GM18951 (cell line): ENCODE data around the gene SLC44A1.

Source experiments
- POLR2A ChIP-seq: IDR thresholded peaks from 4 replicates; pipeline ENCODE4 v1.6.1; 2011; ENCODE audit warnings: mild to moderate bottlenecking; ENCODE audit not compliant: insufficient read length, insufficient read depth; ENCODE audit errors: extremely low read depth
- in situ Hi-C: fragments of 300-500 bp; cut with MboI; formaldehyde crosslinking; loops from one replicate; pipeline ENCODE4 v1.12.0; 2022; ENCODE audit warnings: low sequenced_read_pairs, mixed read lengths, inconsistent platforms; ENCODE audit not compliant: unreplicated experiment

The SLC44A1 gene

DNA sequence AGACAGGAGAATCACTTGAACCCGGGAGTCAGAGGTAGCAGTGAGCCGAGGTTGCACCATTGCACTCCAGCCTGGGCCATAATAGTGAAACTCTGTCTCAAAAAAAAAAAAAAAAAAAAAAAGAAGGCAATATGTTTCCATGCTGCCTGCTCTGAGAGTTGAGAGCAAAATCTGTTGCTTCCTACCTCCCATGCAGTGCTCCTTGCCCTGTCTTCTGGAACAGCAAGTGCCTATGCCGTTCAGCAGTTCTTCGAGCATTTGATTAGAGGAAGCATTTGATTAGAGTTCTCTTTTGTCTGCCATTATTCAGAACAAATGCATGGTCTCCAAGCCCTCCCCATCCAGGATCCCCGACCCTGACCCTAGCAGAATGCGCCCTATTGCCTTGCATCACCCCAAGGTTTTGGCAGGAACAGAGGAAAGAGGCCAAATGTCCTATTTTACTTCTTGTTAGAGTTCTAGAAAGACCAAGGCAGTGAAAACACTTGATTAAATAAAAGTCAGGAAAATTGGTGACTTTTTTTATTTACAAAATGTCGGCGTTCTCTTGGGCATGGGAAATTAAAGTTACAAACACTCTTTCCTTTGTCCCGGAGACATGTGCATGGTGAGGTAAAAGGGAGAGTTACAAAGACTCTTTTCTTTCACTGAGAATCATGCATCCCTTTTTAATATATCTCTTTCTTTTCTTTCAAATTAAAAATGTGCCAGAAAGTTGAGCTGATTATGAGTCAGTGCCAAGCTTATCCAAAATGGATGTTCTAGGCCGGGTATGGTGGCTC is 175.6 kb downstream of the SLC44A1 start:
- in situ Hi-C loops = loop anchor here (10.0 to 25.0 kb wide), 3 partner anchors 265 to 633 kb away; no protein-coding TSS in a partner anchor

DNA sequence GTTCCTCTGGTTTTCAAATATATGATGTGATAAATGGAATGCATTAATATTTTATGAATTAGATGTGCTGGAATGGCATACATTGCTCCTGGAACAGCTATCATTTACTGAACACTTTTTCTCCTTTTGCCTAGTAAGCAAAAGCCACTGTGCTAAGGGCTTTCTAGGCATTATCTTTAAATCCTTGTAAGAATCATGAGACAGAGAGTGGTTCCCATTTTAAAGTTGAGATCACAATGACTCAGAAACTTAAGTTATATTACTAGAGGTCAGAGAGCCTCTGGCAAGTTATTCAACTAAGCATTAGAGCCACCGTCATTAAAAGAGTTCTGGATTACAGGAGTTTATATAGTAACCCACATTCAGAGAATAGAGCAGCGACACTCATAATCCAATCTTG is 176.7 kb downstream of the SLC44A1 start:
- TF ChIP-seq POLR2A = no peak
- in situ Hi-C loops = loop anchor here (25.0 kb wide), 1 partner anchor 634 kb away; no protein-coding TSS in a partner anchor

More for the DNA sequence above, 175.6 kb downstream of the SLC44A1 start:
- TF ChIP-seq POLR2A = no peak

DNA sequence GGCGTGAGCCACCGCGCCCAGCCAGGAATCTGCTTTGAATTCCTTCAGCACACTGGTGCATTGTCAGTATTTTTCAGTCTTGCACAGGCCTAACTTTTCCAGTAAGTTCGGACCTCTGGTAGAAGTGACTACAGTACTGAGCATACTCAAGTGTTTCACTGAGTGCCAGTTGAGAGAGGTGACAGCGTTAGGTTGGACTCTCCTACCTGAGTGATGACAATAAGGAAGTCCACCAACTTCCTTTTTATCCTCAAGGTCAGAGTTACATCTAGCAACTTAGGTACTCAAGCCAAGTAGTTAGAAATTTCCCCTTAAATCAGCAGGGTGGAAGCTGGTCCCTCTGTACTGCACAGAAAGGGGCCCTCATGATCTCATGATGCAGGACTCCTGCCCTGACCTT is 177.4 kb downstream of the SLC44A1 start:
- TF ChIP-seq POLR2A = no peak
- in situ Hi-C loops = loop anchor here (25.0 kb wide), 1 partner anchor 635 kb away; no protein-coding TSS in a partner anchor

DNA sequence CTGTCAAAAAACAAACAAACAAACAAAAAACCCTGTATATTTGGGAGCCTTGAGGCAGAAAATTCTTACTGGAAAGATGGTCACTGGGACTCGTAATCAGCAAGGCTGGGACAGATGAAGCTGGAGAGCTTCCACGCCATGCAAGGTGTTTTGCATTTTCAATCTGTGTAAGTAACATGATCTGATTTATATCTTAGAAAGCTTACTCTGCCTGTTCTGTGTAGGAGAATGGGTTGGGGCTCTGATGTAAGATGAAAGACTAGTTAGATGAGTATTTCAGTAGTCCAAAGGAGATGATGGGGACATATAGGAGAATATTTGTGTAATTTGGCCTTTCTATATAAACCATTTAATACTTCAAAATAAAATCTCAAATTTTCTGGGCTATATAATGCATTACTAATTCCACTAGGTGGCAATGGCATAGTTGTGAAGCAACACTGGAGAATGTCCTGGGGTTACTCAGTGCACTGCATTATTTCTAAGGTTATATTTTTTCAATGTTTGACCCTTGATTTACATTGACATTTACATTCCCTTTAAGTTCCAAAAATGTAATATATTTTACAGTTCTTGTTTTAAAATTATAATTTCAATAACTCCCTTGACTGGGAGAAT is 181.5 kb downstream of the SLC44A1 start:
- in situ Hi-C loops = loop anchor here (25.0 kb wide), 1 partner anchor 286 kb away; no protein-coding TSS in a partner anchor
- no peak for TF ChIP-seq POLR2A

DNA sequence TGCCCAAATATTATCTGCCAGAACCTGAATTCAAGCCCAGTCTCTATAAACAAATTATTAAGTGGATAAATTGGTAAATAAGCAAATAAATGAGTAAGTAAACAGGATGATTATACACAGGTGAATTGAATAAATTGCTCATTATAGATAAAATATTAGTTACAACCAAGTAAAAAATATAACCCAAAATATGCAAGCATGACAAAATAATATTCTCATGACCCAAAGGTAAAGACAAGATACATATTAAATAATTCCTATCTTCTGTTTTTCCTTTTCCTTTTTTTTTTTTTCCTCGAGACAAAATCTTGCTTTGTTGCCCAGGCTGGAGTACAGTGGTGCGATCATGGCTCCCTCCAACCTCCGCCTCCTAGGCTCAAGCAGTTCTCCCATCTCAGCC is 182.2 kb downstream of the SLC44A1 start:
- in situ Hi-C loops = loop anchor here (25.0 kb wide), 1 partner anchor 286 kb away; no protein-coding TSS in a partner anchor
- no peak for TF ChIP-seq POLR2A

DNA sequence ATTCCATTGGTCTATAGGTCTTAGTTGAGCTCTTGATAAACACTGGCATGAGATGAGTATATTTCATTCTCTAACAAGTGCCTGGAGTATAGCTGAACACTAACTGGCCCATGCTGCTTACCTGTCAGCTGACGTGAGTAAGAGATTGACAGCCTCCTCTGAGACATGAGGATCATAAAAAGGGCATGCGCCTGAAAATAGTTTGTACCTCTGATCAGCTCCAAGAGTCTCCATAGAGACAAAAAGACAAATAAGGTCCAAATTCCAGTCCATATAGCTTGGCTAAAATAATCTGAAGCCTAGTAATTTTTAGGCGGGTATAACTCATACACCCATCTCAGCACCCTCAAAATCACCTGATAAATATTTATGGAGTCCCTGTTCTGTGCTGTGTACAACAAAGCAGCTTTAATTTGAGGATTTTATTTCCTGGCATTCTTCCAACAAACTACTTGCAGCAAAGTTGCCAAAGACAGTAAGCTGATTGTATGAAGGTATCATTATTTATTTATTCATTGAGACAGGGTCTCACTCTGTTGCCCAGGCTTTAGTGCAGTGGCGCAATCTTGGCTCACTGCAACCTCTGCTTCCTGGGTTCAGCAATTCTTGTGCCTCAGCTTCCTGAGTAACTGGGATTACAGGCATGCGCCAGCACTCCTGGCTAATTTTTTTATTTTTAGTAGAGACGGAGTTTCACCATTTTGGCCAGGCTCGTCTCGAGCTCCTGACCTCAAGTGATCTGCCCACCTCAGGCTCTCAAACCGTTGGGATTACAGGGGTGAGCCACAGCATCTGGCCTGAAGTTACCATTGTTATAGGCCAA is 187.2 kb downstream of the SLC44A1 start:
- no peak for TF ChIP-seq POLR2A
- in situ Hi-C loops = loop anchor here (25.0 kb wide), 1 partner anchor 281 kb away; no protein-coding TSS in a partner anchor

DNA sequence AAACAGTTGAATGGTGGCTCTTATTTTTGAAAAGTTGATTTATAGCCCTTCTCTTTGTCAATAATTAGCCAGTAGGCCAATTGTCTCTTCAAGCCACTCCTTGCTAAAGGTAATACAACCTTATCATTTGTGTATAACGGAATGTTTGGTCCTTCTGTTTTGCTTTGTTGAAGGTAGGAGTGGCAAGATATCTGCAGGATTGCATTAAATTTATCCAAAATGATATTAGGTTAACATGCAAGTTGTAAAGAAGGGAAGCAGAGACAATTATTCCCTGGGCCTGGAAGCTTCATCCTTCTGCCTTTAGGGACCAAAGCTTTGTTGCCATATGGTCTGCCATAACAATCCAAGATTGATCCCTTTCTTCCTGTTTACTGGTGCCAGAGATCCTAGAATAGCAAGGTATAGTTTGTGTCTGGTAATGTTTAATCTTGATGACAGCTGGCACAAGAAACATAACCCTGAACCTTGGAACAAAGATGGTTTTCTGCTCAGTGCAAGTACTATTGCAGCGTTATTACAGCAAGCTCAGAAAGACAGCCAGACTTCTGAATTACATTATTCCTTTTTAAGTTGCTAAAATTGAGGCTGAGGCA is 187.9 kb downstream of the SLC44A1 start:
- TF ChIP-seq POLR2A = no peak
- in situ Hi-C loops = loop anchor here (25.0 kb wide), 1 partner anchor 280 kb away; no protein-coding TSS in a partner anchor

DNA sequence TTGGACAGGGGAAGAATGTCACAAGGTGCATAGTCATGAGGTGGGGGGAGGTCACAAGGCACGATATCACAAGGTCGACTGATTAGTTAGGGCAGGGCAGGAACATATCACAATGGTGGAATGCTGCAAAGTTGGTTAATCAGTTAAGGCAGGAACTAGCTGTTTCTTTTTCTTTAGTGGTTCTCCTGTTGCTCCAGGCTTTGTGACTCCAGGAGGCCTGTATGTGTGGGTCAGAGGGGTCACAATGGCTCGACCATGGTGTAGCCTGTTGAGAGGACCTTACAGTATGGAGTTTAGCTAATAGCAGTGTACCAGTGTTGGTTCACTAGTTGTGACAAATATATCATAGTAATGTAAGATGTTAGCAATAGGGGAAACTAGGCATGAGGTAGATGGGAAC is 191.0 kb downstream of the SLC44A1 start:
- no peak for TF ChIP-seq POLR2A
- in situ Hi-C loops = loop anchor here (25.0 kb wide), 1 partner anchor 277 kb away; no protein-coding TSS in a partner anchor

DNA sequence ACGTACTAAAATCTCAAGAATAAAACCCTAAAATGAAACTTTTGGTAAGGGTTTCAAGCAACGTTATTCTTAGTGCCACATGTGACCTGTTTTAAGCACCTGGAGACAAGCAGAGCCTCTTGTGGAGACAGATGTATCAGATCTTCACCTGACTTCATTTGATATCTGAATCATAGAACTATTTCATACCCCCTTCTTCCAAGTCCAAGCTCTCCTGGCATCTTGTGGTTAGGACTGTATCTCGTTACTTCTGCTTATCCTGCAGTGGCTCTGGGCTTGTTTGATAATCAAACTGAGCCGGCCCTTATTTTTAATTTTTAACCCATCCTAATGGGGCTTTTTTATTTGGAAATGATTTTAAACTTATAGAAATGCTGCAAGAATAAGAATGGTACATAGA is 192.3 kb downstream of the SLC44A1 start:
- in situ Hi-C loops = loop anchor here (25.0 kb wide), 1 partner anchor 276 kb away; no protein-coding TSS in a partner anchor
- TF ChIP-seq POLR2A = no peak

DNA sequence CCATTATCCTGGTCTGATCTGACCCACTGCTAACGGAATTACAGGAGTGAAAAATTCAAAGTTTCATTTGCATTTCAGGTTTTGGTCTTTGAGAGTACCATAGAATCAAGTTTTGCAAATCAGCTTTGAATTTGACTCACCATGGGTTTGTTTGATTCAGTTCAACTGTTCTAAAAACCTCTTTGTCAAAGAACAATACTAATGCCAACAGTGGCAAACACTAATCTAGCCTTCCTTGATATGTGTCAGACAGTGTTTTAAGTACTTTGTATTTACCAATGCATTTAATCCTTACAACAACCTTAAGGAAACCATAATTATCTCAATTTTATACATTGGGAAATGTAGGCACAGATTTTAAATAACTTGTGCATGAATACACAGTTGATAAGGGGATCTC is 193.3 kb downstream of the SLC44A1 start:
- TF ChIP-seq POLR2A = no peak
- in situ Hi-C loops = loop anchor here (25.0 kb wide), 1 partner anchor 275 kb away; no protein-coding TSS in a partner anchor

DNA sequence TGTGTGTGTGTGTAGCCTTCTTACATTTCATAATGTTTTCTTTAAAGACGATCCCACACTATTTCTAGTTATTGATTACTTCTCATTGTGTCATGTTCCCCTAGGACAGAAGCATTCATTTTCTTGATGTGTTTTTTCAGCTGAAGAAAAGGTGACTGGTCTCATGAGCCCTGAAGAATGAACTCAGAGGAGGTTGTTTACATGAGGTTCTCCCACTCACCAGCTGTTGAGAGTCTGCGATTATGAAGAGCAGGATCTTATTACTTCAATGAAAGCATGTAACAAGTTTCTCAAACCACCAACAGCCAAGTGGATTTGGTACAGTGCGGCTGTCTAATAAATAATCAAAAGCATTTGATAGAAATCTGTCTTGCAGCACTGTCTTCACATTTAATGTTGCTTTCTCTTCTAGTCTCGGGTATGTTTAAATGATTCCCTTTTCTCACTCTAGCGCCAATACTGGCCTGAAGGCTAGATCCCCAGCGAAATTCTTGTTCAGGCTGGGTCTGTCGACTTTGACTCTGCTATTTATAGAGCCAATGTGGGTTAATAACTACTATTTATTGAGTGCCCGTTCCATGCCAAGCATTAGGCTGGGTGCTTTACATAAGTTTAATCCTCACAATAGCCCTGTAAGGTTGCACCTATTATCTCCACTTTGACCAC is 193.8 kb downstream of the SLC44A1 start:
- TF ChIP-seq POLR2A = no peak
- in situ Hi-C loops = loop anchor here (25.0 kb wide), 1 partner anchor 274 kb away; no protein-coding TSS in a partner anchor

DNA sequence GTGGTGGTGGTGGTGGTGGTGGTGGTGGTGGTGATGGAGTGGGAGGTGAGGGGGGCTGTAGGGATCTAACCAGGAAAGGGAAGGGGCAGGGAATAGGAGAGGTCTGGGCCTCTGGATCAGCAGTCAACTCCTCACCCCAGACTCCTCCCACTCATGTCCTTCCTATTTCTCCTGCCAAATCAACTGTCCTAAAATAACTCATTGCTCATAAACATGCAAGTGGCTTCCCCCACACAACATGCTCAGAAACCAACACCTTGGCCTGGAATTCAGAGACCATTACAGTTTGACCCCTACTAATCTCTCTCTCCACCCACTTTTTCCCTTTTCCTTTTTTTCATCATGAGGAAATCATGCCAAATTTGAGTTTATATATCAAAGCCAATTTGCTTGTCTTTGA is 195.0 kb downstream of the SLC44A1 start:
- no peak for TF ChIP-seq POLR2A
- in situ Hi-C loops = loop anchor here (25.0 kb wide), 1 partner anchor 273 kb away; no protein-coding TSS in a partner anchor
